GM12874 (cell line): ENCODE results near the gene GARRE1.

ENCODE experiments used
- CTCF ChIP-seq: IDR thresholded peaks from 2 replicates; pipeline ENCODE4 v1.5.1; 2011; ENCODE audit warnings: low read depth, mild to moderate bottlenecking, control low read depth, low read length, moderate library complexity; ENCODE audit not compliant: insufficient read depth

GARRE1 gene

GRCh38 chr19:34269968-34270621 is 15.7 kb downstream of the GARRE1 start:
- no peak for TF ChIP-seq CTCF

- no peak for TF ChIP-seq CTCF
Measured at GRCh38 chr19:34273121-34273520, 18.8 kb downstream of the GARRE1 start.

DNA sequence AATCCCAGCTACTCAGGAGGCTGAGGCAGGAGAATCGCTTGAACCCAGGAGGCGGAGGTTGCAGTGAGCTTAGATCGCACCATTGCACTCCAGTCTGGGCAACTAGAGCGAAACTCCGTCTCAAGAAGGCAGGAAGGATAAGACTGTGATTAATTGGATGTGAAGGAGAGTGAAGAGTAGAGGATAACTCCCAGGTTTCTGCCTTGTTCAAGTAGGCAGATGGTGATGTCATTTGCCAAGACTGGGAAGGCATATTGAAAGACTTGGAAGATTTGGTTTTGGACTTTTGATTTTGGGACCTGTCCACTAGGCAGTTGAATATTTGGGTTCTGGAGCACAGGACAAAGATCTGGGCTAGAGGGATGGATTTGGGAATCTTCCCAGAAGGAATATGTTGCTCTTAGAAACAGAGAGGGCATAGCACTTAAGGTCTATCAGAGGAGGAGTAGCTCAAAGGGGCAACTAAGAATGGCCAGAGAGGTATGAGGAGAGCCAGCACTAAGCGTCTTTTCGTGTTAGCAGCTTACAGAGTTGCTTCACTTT is 20.0 kb downstream of the GARRE1 start:
- TF ChIP-seq CTCF: no peak

DNA sequence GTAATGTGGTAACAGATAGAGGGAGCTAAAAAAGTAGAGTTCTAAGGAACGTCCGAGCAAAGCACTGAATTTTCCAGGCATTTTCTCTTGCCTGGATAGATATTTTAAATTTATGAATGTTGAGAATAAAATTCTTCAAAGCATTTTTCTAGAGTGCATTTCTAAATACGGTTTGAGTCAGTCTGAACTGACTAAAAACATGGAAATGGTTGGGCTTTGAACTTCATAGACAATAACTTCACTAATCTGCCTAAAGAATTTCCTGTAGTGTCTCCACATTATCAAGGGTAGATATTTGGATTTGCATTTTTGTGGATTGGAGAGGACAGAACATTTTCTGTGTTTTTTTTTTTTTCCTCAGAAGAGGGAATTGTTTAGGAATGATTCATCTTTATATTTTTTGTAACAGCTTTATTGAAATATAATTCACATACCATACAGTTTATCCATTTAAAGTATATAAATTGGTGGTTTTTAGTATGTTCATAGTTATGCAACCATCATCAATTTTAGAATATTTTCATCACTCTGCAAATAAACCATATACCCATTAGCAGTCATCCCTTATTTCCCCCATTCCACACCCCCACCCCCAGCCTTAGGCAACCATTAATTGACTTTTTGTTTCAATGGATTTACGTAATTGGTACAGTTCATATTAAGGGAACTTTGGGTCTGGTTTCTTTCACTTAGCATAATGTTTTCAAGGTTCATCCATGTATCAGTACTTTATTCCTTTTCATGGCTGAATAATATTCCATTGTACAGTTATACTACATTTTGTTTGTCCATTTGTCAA is 20.7 kb downstream of the GARRE1 start:
- no peak for TF ChIP-seq CTCF

GRCh38 chr19:34275705-34276104 is 21.4 kb downstream of the GARRE1 start:
- TF ChIP-seq CTCF: no peak

- TF ChIP-seq CTCF: no peak
Measured at GRCh38 chr19:34276614-34277013, 22.3 kb downstream of the GARRE1 start.

DNA sequence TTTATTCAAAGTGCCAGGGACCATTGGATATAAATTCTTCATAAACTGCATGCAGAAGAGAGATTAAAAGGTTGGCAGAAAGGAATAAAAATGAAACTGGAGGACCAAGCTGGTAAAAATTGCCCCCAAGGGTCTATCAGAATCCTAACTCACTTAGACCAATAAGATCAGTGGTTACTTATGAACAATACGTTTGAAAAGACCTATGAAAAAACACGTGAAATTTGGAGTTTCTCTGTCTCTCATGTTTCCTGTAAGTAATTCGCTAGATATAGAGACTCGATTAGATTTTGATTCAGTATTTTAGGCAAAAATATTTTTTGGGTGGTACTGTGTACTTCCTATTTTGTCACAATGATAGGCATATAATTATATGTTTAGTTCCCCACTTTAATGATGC is 22.9 kb downstream of the GARRE1 start:
- no peak for TF ChIP-seq CTCF
